Fibroblast of skin of back (primary cell): ENCODE results near the gene LASP1NB.

ENCODE experiments used
- DNase-seq: peaks from one replicate; pipeline ENCODE4 v3.0.0-alpha.2; 2013

LASP1NB gene

DNA sequence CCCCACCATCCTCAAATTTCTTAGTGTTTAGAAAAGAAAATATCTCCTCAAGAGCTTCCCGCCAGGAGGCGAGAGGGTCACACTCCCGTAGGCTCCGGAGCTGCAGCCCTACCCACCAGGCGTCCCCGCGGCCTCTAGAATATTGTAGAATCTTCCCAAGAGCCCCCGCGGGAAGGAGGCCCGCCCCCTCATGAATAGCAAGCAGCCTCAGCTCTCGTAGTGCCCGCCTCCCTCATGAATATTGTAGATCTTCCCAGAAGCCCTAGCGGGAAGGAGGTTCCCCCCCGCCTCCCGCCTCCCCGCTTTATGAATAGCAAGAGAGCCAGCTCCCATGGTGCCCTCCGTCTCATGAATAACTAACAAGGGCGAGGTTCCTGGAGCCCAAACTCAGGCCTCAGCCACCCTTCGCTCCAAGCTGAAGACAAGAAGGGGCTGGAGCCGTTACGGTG lies 41.9 kb downstream of the LASP1NB start, which contains the start of gene FBXO47:
FBXO47 (minus strand) TSS at position 114 of the 449 bp plus-strand sequence. CDS start 4,378 bp downstream, outside the sequence.
- DNase-seq = peak; percentile 92

DNA sequence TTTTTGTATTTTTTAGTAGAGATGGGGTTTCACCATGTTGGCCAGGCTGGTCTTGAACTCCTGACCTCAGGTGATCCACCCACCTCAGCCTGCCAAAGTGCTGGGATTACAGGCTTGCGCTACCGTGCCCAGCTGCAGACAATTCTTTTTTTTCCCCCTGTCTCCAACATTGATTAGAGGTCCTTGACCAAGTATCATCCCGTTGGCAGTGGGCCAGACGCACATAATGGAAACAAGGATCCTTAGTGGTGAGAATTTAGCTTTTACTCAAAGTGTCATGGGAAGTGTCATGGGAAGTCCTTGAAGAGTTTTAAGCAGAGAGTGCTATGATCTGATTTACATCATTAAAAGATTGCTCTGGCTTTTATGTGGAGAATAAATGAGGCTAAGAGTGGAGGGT lies 43.9 kb downstream of the LASP1NB start:
- DNase-seq = no peak

DNA sequence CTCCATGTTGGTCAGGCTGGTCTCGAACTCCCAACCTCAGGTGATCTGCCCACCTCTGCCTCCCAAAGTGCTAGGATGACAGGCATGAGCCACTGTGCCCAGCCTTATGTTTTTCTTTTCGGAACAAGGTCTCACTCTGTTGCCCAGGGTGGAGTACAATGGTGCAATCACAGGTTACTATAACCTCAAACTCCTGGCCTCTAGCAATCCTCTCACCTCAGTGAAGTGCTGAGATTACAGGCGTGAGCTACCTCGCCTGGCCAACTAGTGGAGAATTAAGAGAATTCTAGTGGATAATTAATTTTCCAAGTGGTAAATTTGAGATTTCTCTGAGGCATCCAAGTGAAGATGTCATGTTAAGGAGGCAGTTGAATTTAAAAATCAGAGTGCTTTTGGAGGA lies 44.7 kb downstream of the LASP1NB start:
- no peak for DNase-seq

DNA sequence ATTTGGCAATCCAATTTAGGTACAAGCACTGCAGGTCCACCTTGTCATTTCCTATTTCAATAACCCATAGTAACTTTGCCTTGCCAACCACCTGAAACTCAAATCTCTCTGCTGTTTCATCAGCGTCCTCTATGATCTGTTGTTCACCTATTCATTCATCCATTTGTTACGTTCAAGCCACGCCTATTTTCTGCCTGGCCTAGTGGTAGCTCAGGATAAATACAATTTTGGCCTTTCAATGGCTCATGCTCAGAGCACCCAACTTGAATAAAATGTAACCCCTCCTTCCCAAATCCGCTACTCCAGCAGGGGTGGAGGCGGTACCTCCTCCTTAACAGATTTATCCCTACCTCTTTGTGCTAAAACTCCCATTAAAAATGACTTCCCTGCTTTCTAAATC lies 45.4 kb downstream of the LASP1NB start:
- DNase-seq = no peak

DNA sequence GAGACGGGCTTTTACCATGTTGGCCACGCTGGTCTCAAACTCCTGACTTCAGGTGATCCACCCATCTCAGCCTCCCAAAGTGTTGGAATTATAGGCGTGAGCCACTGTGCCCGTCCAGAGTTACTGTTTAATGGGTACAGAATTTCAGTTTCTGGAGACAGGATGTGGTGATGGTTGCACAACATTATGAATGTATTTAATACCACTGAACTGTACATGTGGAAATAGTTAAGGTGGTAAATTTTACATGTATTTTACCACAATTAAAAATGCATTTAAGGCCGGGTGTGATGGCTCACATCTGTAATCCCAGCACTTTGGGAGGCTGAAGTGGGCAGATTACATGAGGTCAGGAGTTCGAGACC lies 50.8 kb downstream of the LASP1NB start:
- peak; percentile 30 for DNase-seq

DNA sequence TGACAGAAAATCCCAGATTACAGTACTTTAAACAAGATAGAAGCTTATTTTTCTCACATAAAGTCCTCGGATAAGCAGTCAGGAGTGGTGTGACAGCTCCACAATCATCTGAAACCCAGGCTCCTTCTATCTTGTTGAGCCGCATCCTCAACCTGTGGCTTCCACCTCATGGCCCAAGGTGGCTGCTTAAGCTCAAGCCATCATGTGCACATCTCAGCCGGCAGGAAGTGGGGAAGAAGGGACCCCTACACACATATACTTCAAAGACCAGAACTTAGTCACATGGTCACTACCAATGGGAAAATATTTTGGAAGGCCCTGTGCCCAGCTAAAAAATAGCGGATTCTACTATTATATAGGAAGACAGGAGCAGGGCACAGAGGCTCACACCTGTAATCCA lies 52.8 kb downstream of the LASP1NB start:
- no peak for DNase-seq
